Activated B cell treated with CpG ODN at 0.5 μM for 24 hours (primary cell): ENCODE measurements around the gene TRIM7. TPM values are rescaled to one million over a fixed set of nuclear protein-coding genes. Genes with fewer than 3 reads are reported as not detected.

ENCODE experiments used
- ATAC-seq: fragments of 200-7000 bp; cut with Tn5 transposase; one replicate; pipeline ENCODE4 v1.10.0; 2021; ENCODE audit warnings: low read depth, mild to moderate bottlenecking, moderate library complexity
- CTCF ChIA-PET: fragments of 350-600 bp; sonication (Branson Sonifier 250); formaldehyde crosslinking; loops from one replicate; lab custom pipeline; 2021; ENCODE audit warnings: antibody characterized with exemption; lab: Charles Lee
- POLR2A ChIA-PET: fragments of 350-600 bp; sonication (Branson Sonifier 250); formaldehyde crosslinking; loops from one replicate; lab custom pipeline; 2021; ENCODE audit warnings: antibody characterized with exemption; lab: Charles Lee
- DNase-seq: peaks from one replicate; pipeline ENCODE4 v3.0.0; 2022
- H3K27ac Mint-ChIP-seq: one replicate; pipeline ENCODE4 v1.8.0; 2020; ENCODE audit warnings: mixed read lengths
- H3K27me3 Mint-ChIP-seq: one replicate; pipeline ENCODE4 v1.8.0; 2021; ENCODE audit warnings: mixed read lengths
- H3K36me3 Mint-ChIP-seq: one replicate; pipeline ENCODE4 v1.8.0; 2021; ENCODE audit warnings: low read depth, mixed read lengths
- H3K4me1 Mint-ChIP-seq: one replicate; pipeline ENCODE4 v1.8.0; 2021; ENCODE audit warnings: mixed read lengths
- H3K4me3 Mint-ChIP-seq: one replicate; pipeline ENCODE4 v1.8.0; 2020; ENCODE audit warnings: mild to moderate bottlenecking, mixed read lengths
- H3K9me3 Mint-ChIP-seq: one replicate; pipeline ENCODE4 v1.8.0; 2020; ENCODE audit warnings: mixed read lengths
- CTCF ChIP-seq: fragments of 200-600 bp; IDR thresholded peaks from one replicate; pipeline ENCODE4 v1.8.0; 2022; ENCODE audit warnings: antibody characterized with exemption, mild to moderate bottlenecking
- intact Hi-C: fragments of 100-400 bp; cut with micrococcal nuclease; formaldehyde crosslinking; loops from one replicate; pipeline ENCODE4 v1.15.1; 2024
- total RNA-seq: library from RNA; stranded (reverse); gene quantifications from 2 replicates; pipeline ENCODE4 v1.2.3, GENCODE V29; 2022

The TRIM7 gene
- total RNA-seq, 1 donor from 2014 or later, result 0.51 TPM

GRCh38 chr5:181243564-181244343, 38.8 kb upstream of the TRIM7 start, which contains the start of gene RACK1:
RACK1 (minus strand) TSS chr5:181243906; CDS start chr5:181243800, 106 bp downstream.
- H3K4me3 Mint-ChIP-seq, result peak within 1 kb of the TSS; percentile 96
- ChIA-PET POLR2A (interaction anchor here (0.6 to 8.6 kb wide), 17 partner anchors 9 to 433 kb away, joined by 3 to 177 read pairs (median 7); partner anchors contain the start of genes TRIM41, TRIM52, TRIM7 and ZFP62), CTCF (interaction anchor here (0.7 to 2.1 kb wide), 5 partner anchors 17 to 59 kb away, joined by 3 to 7 read pairs (median 5); partner anchors contain the start of gene TRIM52)
- no peaks in the 10 kb centered on the region for H3K27me3 Mint-ChIP-seq
- H3K36me3 Mint-ChIP-seq, result peaks cover 55% of the 10 kb centered on the region
- peak; percentile 79 for DNase-seq
- H3K27ac Mint-ChIP-seq, result peak within 1 kb of the TSS; percentile 98
- intact Hi-C loops, result loop anchor here (1.0 to 5.0 kb wide), 5 partner anchors 20 to 440 kb away; partner anchors contain the start of genes TRIM41, TRIM7 and ZFP62
- TF ChIP-seq CTCF, result no peak
- peak; percentile 79 for ATAC-seq
- no peaks in the 10 kb centered on the region for H3K9me3 Mint-ChIP-seq
- H3K4me1 Mint-ChIP-seq, result peaks cover 73% of the 10 kb centered on the region

GRCh38 chr5:181243018-181243563, 38.1 kb upstream of the TRIM7 start:
- ChIA-PET POLR2A (interaction anchor here (0.8 to 8.6 kb wide), 10 partner anchors 8 to 433 kb away, joined by 3 to 177 read pairs (median 9); partner anchors contain the start of genes TRIM41, TRIM52 and ZFP62), CTCF (interaction anchor here (2.1 kb wide), 1 partner anchor 19 kb away, joined by 7 read pairs; no protein-coding TSS in a partner anchor)
- DNase-seq, result no peak
- ATAC-seq, result peak; percentile 2
- H3K36me3 Mint-ChIP-seq, result peaks cover 62% of the 10 kb centered on the region
- no peak for TF ChIP-seq CTCF
- peak overlapping the region; percentile 96 for H3K4me3 Mint-ChIP-seq
- peaks cover 69% of the 10 kb centered on the region for H3K4me1 Mint-ChIP-seq
- peak overlapping the region; percentile 98 for H3K27ac Mint-ChIP-seq
- intact Hi-C loops, result loop anchor here (1.0 to 5.0 kb wide), 3 partner anchors 20 to 55 kb away; partner anchors contain the start of genes TRIM41 and TRIM7
- no peaks in the 10 kb centered on the region for H3K27me3 Mint-ChIP-seq
- H3K9me3 Mint-ChIP-seq, result no peaks in the 10 kb centered on the region

GRCh38 chr5:181242031-181242451, 37.0 kb upstream of the TRIM7 start:
- ChIA-PET CTCF (no interaction called here), POLR2A (interaction anchor here (1.3 to 8.6 kb wide), 4 partner anchors 7 to 43 kb away, joined by 3 to 177 read pairs (median 80); partner anchors contain the start of genes TRIM41 and TRIM52)
- TF ChIP-seq CTCF, result no peak
- Mint-ChIP-seq H3K4me1 (peaks cover 59% of the 10 kb centered on the region), H3K36me3 (peaks cover 70% of the 10 kb centered on the region), H3K4me3 (peak overlapping the region; percentile 96), H3K27me3 (no peaks in the 10 kb centered on the region), H3K9me3 (no peaks in the 10 kb centered on the region), H3K27ac (peak overlapping the region; percentile 98)
- DNase-seq (no peak), ATAC-seq (no peak)
- intact Hi-C loops, result loop anchor here (5.0 kb wide), 1 partner anchor 35 kb away; the partner anchor contains the start of gene TRIM7

DNA sequence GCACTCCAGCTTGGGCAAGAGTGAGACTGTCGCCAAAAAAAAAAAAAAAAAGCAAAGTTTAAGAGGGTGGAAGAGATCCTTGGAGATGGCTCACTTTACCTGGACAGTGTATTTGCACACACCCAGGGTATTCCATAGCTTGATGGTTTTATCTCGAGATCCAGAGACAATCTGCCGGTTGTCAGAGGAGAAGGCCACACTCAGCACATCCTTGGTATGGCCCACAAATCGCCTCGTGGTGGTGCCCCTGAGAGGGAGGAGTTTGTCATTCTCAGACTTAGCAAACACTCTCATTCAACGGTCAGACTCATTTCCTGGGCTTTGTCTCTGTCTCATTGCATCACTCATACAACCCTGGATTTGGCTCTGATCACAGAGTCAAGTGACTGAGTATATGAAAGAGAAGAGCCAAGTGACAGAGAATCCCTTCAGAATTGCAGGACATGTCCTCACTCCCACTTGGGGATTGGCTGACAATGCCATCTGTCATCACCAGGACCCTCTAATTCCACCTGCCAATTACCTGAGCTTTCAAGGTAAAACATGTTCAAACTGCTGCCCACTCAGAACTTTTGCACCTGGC, 36.5 kb upstream of the TRIM7 start:
- H3K36me3 Mint-ChIP-seq, result peaks cover 76% of the 10 kb centered on the region
- no peak for TF ChIP-seq CTCF
- H3K9me3 Mint-ChIP-seq, result no peaks in the 10 kb centered on the region
- H3K4me1 Mint-ChIP-seq, result peaks cover 58% of the 10 kb centered on the region
- H3K27me3 Mint-ChIP-seq, result no peaks in the 10 kb centered on the region
- ATAC-seq, result no peak
- no peak for DNase-seq
- peak overlapping the region; percentile 98 for H3K27ac Mint-ChIP-seq
- intact Hi-C loops, result loop anchor here (5.0 kb wide), 1 partner anchor 34 kb away; the partner anchor contains the start of gene TRIM7
- ChIA-PET POLR2A (interaction anchor here (0.7 to 8.8 kb wide), 4 partner anchors 17 to 60 kb away, joined by 6 to 177 read pairs (median 108); partner anchors contain the start of genes TRIM41 and TRIM52), CTCF (no interaction called here)
- H3K4me3 Mint-ChIP-seq, result peak overlapping the region; percentile 96
